HEK293 (cell line): ENCODE measurements around the gene RPL22.

Experiments used
- CTCF ChIP-seq: fragments of 450-650 bp; formaldehyde crosslinking; IDR thresholded peaks from 2 replicates; pipeline ENCODE4 v1.5.1; 2016; ENCODE audit warnings: missing biosample characterization, missing genetic modification characterization
- MZF1 ChIP-seq: fragments of 450-650 bp; formaldehyde crosslinking; IDR thresholded peaks from 2 replicates; pipeline ENCODE4 v1.5.1; 2017; ENCODE audit warnings: missing biosample characterization, missing genetic modification characterization, borderline replicate concordance
- PATZ1 ChIP-seq: fragments of 450-650 bp; formaldehyde crosslinking; IDR thresholded peaks from 2 replicates; pipeline ENCODE4 v1.5.1; 2016; ENCODE audit warnings: missing biosample characterization, missing genetic modification characterization
- RBAK ChIP-seq: fragments of 450-650 bp; formaldehyde crosslinking; IDR thresholded peaks from 2 replicates; pipeline ENCODE4 v1.5.1; 2016; ENCODE audit warnings: missing biosample characterization, missing genetic modification characterization
- ZBTB17 ChIP-seq: fragments of 450-650 bp; formaldehyde crosslinking; IDR thresholded peaks from 2 replicates; pipeline ENCODE4 v1.5.1; 2016; ENCODE audit warnings: missing biosample characterization, missing genetic modification characterization
- ZNF18 ChIP-seq: fragments of 450-650 bp; formaldehyde crosslinking; IDR thresholded peaks from 2 replicates; pipeline ENCODE4 v1.5.1; 2016; ENCODE audit warnings: missing biosample characterization, missing genetic modification characterization
- ZNF274 ChIP-seq, 2 experiments: fragments of 200-500 bp in 1 of 2; fragments of 450-650 bp in 1 of 2; sonication (Bioruptor generic) in 1 of 2; formaldehyde crosslinking in 1 of 2; IDR thresholded peaks; 2 replicates each; pipeline versions ENCODE4 v1.5.1 to v1.6.1; 2014 to 2016; ENCODE audit warnings: borderline replicate concordance in 1 of 2, inconsistent platforms in 1 of 2, low read length in 1 of 2, missing biosample characterization in 1 of 2, missing genetic modification characterization in 1 of 2
- ZNF292 ChIP-seq: fragments of 450-650 bp; formaldehyde crosslinking; IDR thresholded peaks from 2 replicates; pipeline ENCODE4 v1.5.1; 2016; ENCODE audit warnings: low read depth, missing biosample characterization, missing genetic modification characterization, borderline replicate concordance
- ZNF529 ChIP-seq: fragments of 450-650 bp; formaldehyde crosslinking; IDR thresholded peaks from 2 replicates; pipeline ENCODE4 v1.5.1; 2017; ENCODE audit warnings: missing genetic modification characterization, missing biosample characterization; ENCODE audit not compliant: insufficient replicate concordance
- ZNF544 ChIP-seq: fragments of 450-650 bp; formaldehyde crosslinking; IDR thresholded peaks from 2 replicates; pipeline ENCODE4 v1.5.0; 2017; ENCODE audit warnings: missing biosample characterization, missing genetic modification characterization

GRCh38 chr1:6220236-6220635 is 20.8 kb upstream of the RPL22 start:
- TF ChIP-seq ZNF292 (tag by site-specific recombination) (no peak), CTCF (tag by site-specific recombination) (no peak), ZNF544 (tag by site-specific recombination) (no peak), MZF1 (tag by site-specific recombination) (no peak), RBAK (tag by site-specific recombination) (no peak), PATZ1 (no peak), ZNF18 (no peak), ZNF274 (IDR thresholded peaks at IDR 0.05; ENCODE audit: low read length) (no peak), ZNF274 (tag by site-specific recombination; IDR thresholded peaks at IDR 0.05; ENCODE audit: borderline replicate concordance) (no peak), ZBTB17 (tag by site-specific recombination) (no peak), ZNF529 (tag by site-specific recombination) (no peak)
